ENCODE measurements around the gene FEM1B.

Gene FEM1B

GRCh38 chr15:68256675-68257450, 20.7 kb upstream of the FEM1B start:
- FAIRE-seq (no peak), DNase-seq (ENCODE audit: extremely low spot score, insufficient read length, low read depth) (no peak)

GRCh38 chr15:68258692-68259091, 18.9 kb upstream of the FEM1B start:
- no peak for FAIRE-seq

GRCh38 chr15:68259883-68260282, 17.7 kb upstream of the FEM1B start:
- no peak for FAIRE-seq
- DNase-seq (ENCODE audit: extremely low spot score, insufficient read length, low read depth) = no peak

More at GRCh38 chr15:68258692-68259091, 18.9 kb upstream of the FEM1B start:
- DNase-seq (ENCODE audit: extremely low spot score, insufficient read length, low read depth) = no peak

- DNase-seq (ENCODE audit: extremely low spot score, insufficient read length, low read depth) (no peak), FAIRE-seq (no peak)
These were observed 16.3 kb upstream of the FEM1B start for GRCh38 chr15:68261241-68261640.

GRCh38 chr15:68261980-68262379, 15.6 kb upstream of the FEM1B start:
- DNase-seq (ENCODE audit: extremely low spot score, insufficient read length, low read depth) = no peak
- FAIRE-seq = no peak

- no peak for FAIRE-seq
- no peak for DNase-seq (ENCODE audit: extremely low spot score, insufficient read length, low read depth)
These were observed 14.8 kb upstream of the FEM1B start for GRCh38 chr15:68262514-68263356.

- FAIRE-seq = no peak
- no peak for DNase-seq (ENCODE audit: extremely low spot score, insufficient read length, low read depth)
These were observed 13.3 kb upstream of the FEM1B start for GRCh38 chr15:68264282-68264681.

GRCh38 chr15:68265081-68265480, 12.5 kb upstream of the FEM1B start:
- FAIRE-seq = no peak

GRCh38 chr15:68265674-68266073, 11.9 kb upstream of the FEM1B start:
- no peak for FAIRE-seq
- no peak for DNase-seq (ENCODE audit: extremely low spot score, insufficient read length, low read depth)

More at GRCh38 chr15:68265081-68265480, 12.5 kb upstream of the FEM1B start:
- DNase-seq (ENCODE audit: extremely low spot score, insufficient read length, low read depth) = no peak

GRCh38 chr15:68268405-68268804, 9.1 kb upstream of the FEM1B start:
- DNase-seq (ENCODE audit: extremely low spot score, insufficient read length, low read depth) (no peak), FAIRE-seq (no peak)

GRCh38 chr15:68271854-68272471, 5.6 kb upstream of the FEM1B start:
- DNase-seq (ENCODE audit: extremely low spot score, insufficient read length, low read depth) = no peak
- FAIRE-seq = no peak

- FAIRE-seq = no peak
- DNase-seq (ENCODE audit: extremely low spot score, insufficient read length, low read depth) = no peak
These were observed 4.7 kb upstream of the FEM1B start for GRCh38 chr15:68272721-68273271.

GRCh38 chr15:68274201-68274848, 3.2 kb upstream of the FEM1B start:
- FAIRE-seq = no peak
- no peak for DNase-seq (ENCODE audit: extremely low spot score, insufficient read length, low read depth)

- FAIRE-seq (no peak), DNase-seq (ENCODE audit: extremely low spot score, insufficient read length, low read depth) (no peak)
These were observed 2.3 kb upstream of the FEM1B start for GRCh38 chr15:68275165-68275746.

- FAIRE-seq = no peak
These were observed 877 bp upstream of the FEM1B start for GRCh38 chr15:68276668-68277067.

GRCh38 chr15:68277131-68277602, 378 bp upstream of the FEM1B start:
- DNase-seq (ENCODE audit: extremely low spot score, insufficient read length, low read depth) = no peak
- FAIRE-seq = no peak

More at GRCh38 chr15:68276668-68277067, 877 bp upstream of the FEM1B start:
- DNase-seq (ENCODE audit: extremely low spot score, insufficient read length, low read depth) = no peak

GRCh38 chr15:68278345-68278594, 725 bp downstream of the FEM1B start:
- DNase-seq (ENCODE audit: extremely low spot score, insufficient read length, low read depth) = no peak

GRCh38 chr15:68278595-68279405, 1.3 kb downstream of the FEM1B start:
- DNase-seq (ENCODE audit: extremely low spot score, insufficient read length, low read depth) (no peak), FAIRE-seq (no peak)

More at GRCh38 chr15:68278345-68278594, 725 bp downstream of the FEM1B start:
- FAIRE-seq = no peak

All from GM18507 (cell line).